Pancreas (tissue), 10 donors: ENCODE data around the gene SRMS. TPM values are rescaled to one million over a fixed set of nuclear protein-coding genes. Genes with fewer than 3 reads are reported as not detected.
A peak's percentile ranks its signal among the peaks of the same experiment; 100 is the strongest.

Experiments used
- ATAC-seq, 4 donors: fragments of 200-7000 bp; cut with Tn5 transposase; one replicate each; pipeline versions ENCODE4 v1.8.0 to v1.9.1; 2020; ENCODE audit warnings: mild to moderate bottlenecking in 4 of 4, moderate library complexity in 4 of 4
- DNase-seq, 6 donors: peaks; one replicate each; pipeline ENCODE4 v3.0.0-alpha.2; 2020
- FAIRE-seq: peaks from 2 replicates; lab custom pipeline; 2012; peaks lifted over from hg19 to GRCh38; lab: Jason Lieb, UNC
- H3K27ac ChIP-seq, 4 donors: fragments of 200-600 bp; sonication (generic); 1 replicate in 3 of 4; 2 replicates in 1 of 4; pipeline versions ENCODE4 v1.5.0 to v1.8.0; 2020
- H3K27me3 ChIP-seq, 4 donors: fragments of 200-600 bp; one replicate each; pipeline ENCODE4 v1.8.0; 2021
- H3K36me3 ChIP-seq, 3 donors: fragments of 200-600 bp; sonication (generic) in 1 of 3; one replicate each; pipeline versions ENCODE4 v1.5.0 to v1.8.0; 2020 to 2021
- H3K4me1 ChIP-seq, 3 donors: fragments of 200-600 bp; one replicate each; pipeline ENCODE4 v1.8.0; 2021
- H3K4me3 ChIP-seq, 4 donors: fragments of 200-600 bp; sonication (generic) in 2 of 4; one replicate each; pipeline versions ENCODE4 v1.5.0 to v1.8.0; 2020 to 2021
- H3K9me3 ChIP-seq, 4 donors: fragments of 200-600 bp; one replicate each; pipeline ENCODE4 v1.8.0; 2021
- CTCF ChIP-seq, 4 donors: fragments of 200-600 bp; sonication (generic) in 3 of 4; IDR thresholded peaks; one replicate each; pipeline versions ENCODE4 v1.5.0 to v1.8.0; 2021; ENCODE audit warnings: antibody characterized with exemption in 4 of 4
- WGBS, 2 donors: extraction: QIAGEN DNeasy Blood & Tissue Kit; methylation state at CpG; one replicate each; pipeline ENCODE4 v1.1.7; 2013; 5-methylcytosine and 5-hydroxymethylcytosine counted together
- intact Hi-C, 3 donors: fragments of 100-400 bp; cut with DNase I; formaldehyde crosslinking; loops; one replicate each; pipeline versions ENCODE4 v1.11.1 to v1.14.2; 2022
- polyA plus RNA-seq, 2 donors: library from polyadenylated mRNA; stranded (reverse); fragments of 200-250 nt; gene quantifications; one replicate each; pipeline ENCODE4 v1.2.3, GENCODE V29; 2013
- total RNA-seq, 6 donors: library from RNA; stranded (reverse); fragmentation: NEBNext Ultra II Directional in 4 of 6; extraction: Animal tissue kit (Norgen Biotek cat#: 25700) in 4 of 6; gene quantifications; one replicate each; pipeline versions ENCODE4 v1.2.1 to v1.2.4, GENCODE V29; 2021 to 2023
- donor health status: healthy with polysubstance abuse.
- donor health status: DM: no; HTN: no; CAD: no; lungs with moderate emphysema.
- donor health status: DM: no; HTN: no; CAD: no.
- donor health status: control.
- donor health status: control.
- donor health status: Bipolar disorder and iron deficiency.
- donor health status: DM: yes; HTN: yes; CAD: no.
- donor health status: DM: no; HTN: no; CAD: no.
- donor health status: DM: no; HTN: no; CAD: no.
- donor health status: DM: yes; HTN: yes; CAD: no.

SRMS gene
- total and polyA plus RNA-seq, 8 donors = not detected

- TF ChIP-seq CTCF (IDR thresholded peaks at IDR 0.05) = no peak
- no peak overlapping the region for H3K4me3 ChIP-seq
- 86 to 88% methylated on average over 24 of the region's 24 CpGs for WGBS, 2 donors
- no peaks in the 10 kb centered on the region for H3K27me3 ChIP-seq
- peaks cover 0 to 3% (median 0%) of the 10 kb centered on the region in 3 donors for H3K4me1 ChIP-seq
- FAIRE-seq = no peak
- H3K27ac ChIP-seq = no peak overlapping the region
- no peaks in the 10 kb centered on the region for H3K9me3 ChIP-seq
- no peak for ATAC-seq
- no peaks in the 10 kb centered on the region for H3K36me3 ChIP-seq
- DNase-seq = no peak
- intact Hi-C loops = no loop called here
These were observed 47.2 kb downstream of the SRMS start for GRCh38 chr20:63500151-63500901.

GRCh38 chr20:63499338-63499969 is 48.1 kb downstream of the SRMS start:
- no peaks in the 10 kb centered on the region for H3K27me3 ChIP-seq
- 18 to 25% methylated on average over 39 to 48 of the region's 48 CpGs for WGBS, 2 donors

GRCh38 chr20:63498960-63499337 is 48.6 kb downstream of the SRMS start, which contains the start of gene EEF1A2:
Gene EEF1A2 (minus strand): TSS chr20:63499083. CDS start chr20:63497763, 1,320 bp downstream.
- no peaks in the 10 kb centered on the region for H3K36me3 ChIP-seq
- DNase-seq = peak in 3 of 6 donors; percentile 57 to 78 (median 72)
- H3K4me3 ChIP-seq = peak within 1 kb of the TSS in 2 of 4 donors; percentile 37 to 43
- no peaks in the 10 kb centered on the region for H3K27me3 ChIP-seq
- peaks cover 0 to 3% (median 0%) of the 10 kb centered on the region in 3 donors for H3K4me1 ChIP-seq
- WGBS, 2 donors = 0 to 1% methylated on average over 23 to 58 of the region's 58 CpGs
- no peak for TF ChIP-seq CTCF (IDR thresholded peaks at IDR 0.05)
- peak within 1 kb of the TSS in 1 of 4 donors; percentile 4 for H3K27ac ChIP-seq
- FAIRE-seq = no peak
- H3K9me3 ChIP-seq = no peaks in the 10 kb centered on the region
- intact Hi-C loops = no loop called here
- ATAC-seq = peak in 2 of 4 donors; percentile 22 to 46

More at GRCh38 chr20:63499338-63499969, 48.1 kb downstream of the SRMS start:
- FAIRE-seq = no peak
- peak overlapping the region in 2 of 4 donors; percentile 37 to 43 for H3K4me3 ChIP-seq
- ATAC-seq = no peak
- DNase-seq = peak in 2 of 6 donors; percentile 44 to 80
- peaks cover 0 to 3% (median 0%) of the 10 kb centered on the region in 3 donors for H3K4me1 ChIP-seq
- no peak for TF ChIP-seq CTCF (IDR thresholded peaks at IDR 0.05)
- no peaks in the 10 kb centered on the region for H3K9me3 ChIP-seq
- no peak overlapping the region for H3K27ac ChIP-seq
- no peaks in the 10 kb centered on the region for H3K36me3 ChIP-seq
- intact Hi-C loops = no loop called here

- ATAC-seq = peak; percentile 49 to 69 (median 64)
- Histone ChIP-seq H3K4me3 (peak overlapping the region in 2 of 4 donors; percentile 37 to 43), H3K36me3 (no peaks in the 10 kb centered on the region), H3K4me1 (peaks cover 0 to 3% (median 0%) of the 10 kb centered on the region in 3 donors), H3K27ac (peak overlapping the region in 1 of 4 donors; percentile 4), H3K9me3 (no peaks in the 10 kb centered on the region), H3K27me3 (no peaks in the 10 kb centered on the region)
- peak; percentile 50 to 83 (median 70) for DNase-seq
- TF ChIP-seq CTCF (IDR thresholded peaks at IDR 0.05) = no peak
- FAIRE-seq = no peak
- intact Hi-C loops = no loop called here
- WGBS, 2 donors = 5% methylated on average over 41 to 60 of the region's 60 CpGs
These were observed 49.3 kb downstream of the SRMS start for GRCh38 chr20:63497946-63498935.
